ENCODE results near the gene UTF1. TPM values are rescaled to one million over a fixed set of nuclear protein-coding genes. Genes with fewer than 3 reads are reported as not detected.

The UTF1 gene
- total RNA-seq, result not detected

GRCh38 chr10:133230044-133230361 lies at the start of gene UTF1:
Gene UTF1, plus strand, starts transcription at chr10:133230217. Its CDS starts 72 bp downstream, at chr10:133230289.
- POLR2A ChIA-PET, result no interaction called here
- Mint-ChIP-seq H3K4me1 (ENCODE audit: low read depth) (peaks cover 28% of the 10 kb centered on the region), H3K27ac (no peak within 1 kb of the TSS), H3K27me3 (peaks cover 56% of the 10 kb centered on the region), H3K4me3 (no peak within 1 kb of the TSS), H3K9me3 (no peaks in the 10 kb centered on the region), H3K36me3 (no peaks in the 10 kb centered on the region)
- intact Hi-C loops (cut with micrococcal nuclease), result no loop called here
- DNase-seq, result no peak
- CTCF ChIA-PET, result interaction anchor here (0.6 kb wide), 1 partner anchor 69 kb away, joined by 3 read pairs; no protein-coding TSS in a partner anchor

- intact Hi-C loops (cut with micrococcal nuclease), result no loop called here
- DNase-seq, result no peak
- POLR2A ChIA-PET, result no interaction called here
- CTCF ChIA-PET, result no interaction called here
- no peaks in the 10 kb centered on the region for H3K27me3 Mint-ChIP-seq
- no peaks in the 10 kb centered on the region for H3K36me3 Mint-ChIP-seq
- no peak overlapping the region for H3K27ac Mint-ChIP-seq
- H3K9me3 Mint-ChIP-seq, result peaks cover 12% of the 10 kb centered on the region
- H3K4me3 Mint-ChIP-seq, result no peak overlapping the region
- H3K4me1 Mint-ChIP-seq (ENCODE audit: low read depth), result no peaks in the 10 kb centered on the region
Measured at GRCh38 chr10:133180965-133181639, 48.9 kb upstream of the UTF1 start.

- intact Hi-C loops (cut with micrococcal nuclease), result no loop called here
- POLR2A ChIA-PET, result no interaction called here
- Mint-ChIP-seq H3K27ac (no peak overlapping the region), H3K4me1 (ENCODE audit: low read depth) (no peaks in the 10 kb centered on the region), H3K4me3 (no peak overlapping the region), H3K36me3 (no peaks in the 10 kb centered on the region), H3K9me3 (peaks cover 9% of the 10 kb centered on the region), H3K27me3 (no peaks in the 10 kb centered on the region)
- CTCF ChIA-PET, result no interaction called here
- DNase-seq, result no peak
Measured at GRCh38 chr10:133182190-133182589, 47.8 kb upstream of the UTF1 start.

GRCh38 chr10:133182791-133183645 lies 47.0 kb upstream of the UTF1 start:
- Mint-ChIP-seq H3K27ac (no peak overlapping the region), H3K9me3 (peaks cover 1% of the 10 kb centered on the region), H3K27me3 (no peaks in the 10 kb centered on the region), H3K4me3 (no peak overlapping the region), H3K4me1 (ENCODE audit: low read depth) (no peaks in the 10 kb centered on the region), H3K36me3 (no peaks in the 10 kb centered on the region)
- ChIA-PET POLR2A (no interaction called here), CTCF (no interaction called here)
- intact Hi-C loops (cut with micrococcal nuclease), result no loop called here
- no peak for DNase-seq

GRCh38 chr10:133183646-133184378 lies 46.2 kb upstream of the UTF1 start:
- intact Hi-C loops (cut with micrococcal nuclease), result no loop called here
- ChIA-PET POLR2A (no interaction called here), CTCF (no interaction called here)
- DNase-seq, result peak; percentile 17
- H3K9me3 Mint-ChIP-seq, result no peaks in the 10 kb centered on the region
- no peaks in the 10 kb centered on the region for H3K4me1 Mint-ChIP-seq (ENCODE audit: low read depth)
- no peaks in the 10 kb centered on the region for H3K36me3 Mint-ChIP-seq
- H3K27ac Mint-ChIP-seq, result no peak overlapping the region
- H3K27me3 Mint-ChIP-seq, result no peaks in the 10 kb centered on the region
- no peak overlapping the region for H3K4me3 Mint-ChIP-seq

GRCh38 chr10:133184591-133185244 lies 45.3 kb upstream of the UTF1 start:
- Mint-ChIP-seq H3K4me3 (no peak overlapping the region), H3K27ac (no peak overlapping the region), H3K4me1 (ENCODE audit: low read depth) (no peaks in the 10 kb centered on the region), H3K36me3 (no peaks in the 10 kb centered on the region), H3K9me3 (no peaks in the 10 kb centered on the region), H3K27me3 (no peaks in the 10 kb centered on the region)
- intact Hi-C loops (cut with micrococcal nuclease), result no loop called here
- ChIA-PET CTCF (no interaction called here), POLR2A (no interaction called here)
- no peak for DNase-seq

- H3K27me3 Mint-ChIP-seq, result no peaks in the 10 kb centered on the region
- intact Hi-C loops (cut with micrococcal nuclease), result no loop called here
- ChIA-PET POLR2A (no interaction called here), CTCF (no interaction called here)
- no peaks in the 10 kb centered on the region for H3K9me3 Mint-ChIP-seq
- no peaks in the 10 kb centered on the region for H3K4me1 Mint-ChIP-seq (ENCODE audit: low read depth)
- no peak for DNase-seq
- H3K4me3 Mint-ChIP-seq, result no peak overlapping the region
- no peak overlapping the region for H3K27ac Mint-ChIP-seq
- H3K36me3 Mint-ChIP-seq, result no peaks in the 10 kb centered on the region
Measured at GRCh38 chr10:133185421-133185820, 44.6 kb upstream of the UTF1 start.

- ChIA-PET POLR2A (no interaction called here), CTCF (no interaction called here)
- Mint-ChIP-seq H3K9me3 (no peaks in the 10 kb centered on the region), H3K27me3 (no peaks in the 10 kb centered on the region), H3K4me1 (ENCODE audit: low read depth) (no peaks in the 10 kb centered on the region), H3K36me3 (no peaks in the 10 kb centered on the region), H3K4me3 (no peak overlapping the region), H3K27ac (no peak overlapping the region)
- intact Hi-C loops (cut with micrococcal nuclease), result no loop called here
- no peak for DNase-seq
Measured at GRCh38 chr10:133185916-133186315, 44.1 kb upstream of the UTF1 start.

- no peaks in the 10 kb centered on the region for H3K4me1 Mint-ChIP-seq (ENCODE audit: low read depth)
- H3K36me3 Mint-ChIP-seq, result no peaks in the 10 kb centered on the region
- H3K4me3 Mint-ChIP-seq, result no peak overlapping the region
- CTCF ChIA-PET, result no interaction called here
- H3K27me3 Mint-ChIP-seq, result no peaks in the 10 kb centered on the region
- POLR2A ChIA-PET, result no interaction called here
- H3K9me3 Mint-ChIP-seq, result no peaks in the 10 kb centered on the region
- intact Hi-C loops (cut with micrococcal nuclease), result no loop called here
- no peak overlapping the region for H3K27ac Mint-ChIP-seq
- no peak for DNase-seq
Measured at GRCh38 chr10:133186416-133187090, 43.5 kb upstream of the UTF1 start.

- ChIA-PET CTCF (no interaction called here), POLR2A (no interaction called here)
- Mint-ChIP-seq H3K27me3 (no peaks in the 10 kb centered on the region), H3K9me3 (no peaks in the 10 kb centered on the region), H3K27ac (no peak overlapping the region), H3K36me3 (no peaks in the 10 kb centered on the region), H3K4me3 (no peak overlapping the region), H3K4me1 (ENCODE audit: low read depth) (no peaks in the 10 kb centered on the region)
- intact Hi-C loops (cut with micrococcal nuclease), result no loop called here
- no peak for DNase-seq
Measured at GRCh38 chr10:133187091-133187905, 42.7 kb upstream of the UTF1 start.

GRCh38 chr10:133187906-133188681 lies 41.9 kb upstream of the UTF1 start:
- no peak for DNase-seq
- intact Hi-C loops (cut with micrococcal nuclease), result no loop called here
- H3K27ac Mint-ChIP-seq, result no peak overlapping the region
- H3K4me3 Mint-ChIP-seq, result no peak overlapping the region
- no peaks in the 10 kb centered on the region for H3K4me1 Mint-ChIP-seq (ENCODE audit: low read depth)
- H3K36me3 Mint-ChIP-seq, result no peaks in the 10 kb centered on the region
- H3K27me3 Mint-ChIP-seq, result no peaks in the 10 kb centered on the region
- POLR2A ChIA-PET, result no interaction called here
- H3K9me3 Mint-ChIP-seq, result no peaks in the 10 kb centered on the region
- CTCF ChIA-PET, result no interaction called here

Measured in activated CD4-positive, alpha-beta memory T cell treated with anti-CD3 and anti-CD28 coated beads for 36 hours (primary cell).